Esophagus mucosa (tissue), 1 donor: ENCODE results near the gene ZCCHC12. TPM values are rescaled to one million over a fixed set of nuclear protein-coding genes. Genes with fewer than 3 reads are reported as not detected.

Source experiments
- ATAC-seq: fragments of 200-7000 bp; cut with Tn5 transposase; one replicate; pipeline ENCODE4 v1.9.1; 2020
- total RNA-seq: library from RNA; stranded (reverse); gene quantifications from one replicate; pipeline ENCODE4 v1.2.4, GENCODE V29; 2023
- donor health status: DM: yes; HTN: yes; CAD: no.

ZCCHC12 gene
- total RNA-seq, 1 donor from 2014 or later, result not detected

DNA sequence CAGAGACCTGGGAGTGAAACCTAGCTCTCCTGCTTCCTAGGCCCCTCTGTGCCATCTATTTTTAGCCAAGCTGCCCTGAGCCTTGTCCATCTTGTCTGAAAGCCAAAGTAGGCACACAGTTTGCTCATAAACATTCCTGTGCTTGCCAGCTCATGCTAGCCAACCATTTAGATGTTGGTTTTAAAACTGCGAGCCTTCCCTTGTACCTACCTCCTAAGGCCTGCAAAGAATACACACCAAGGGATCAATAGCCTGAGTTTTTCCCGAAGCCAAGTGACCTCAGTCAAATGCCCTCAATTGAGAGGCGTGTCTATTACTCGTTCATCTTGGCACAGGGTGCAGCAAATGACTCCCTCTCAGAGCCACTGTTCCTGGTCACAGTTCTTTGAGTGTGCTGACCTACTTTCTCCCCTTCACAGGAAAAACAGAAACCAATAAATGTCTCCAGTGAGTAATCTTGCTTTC is 48.5 kb downstream of the ZCCHC12 start:
- ATAC-seq, result peak; percentile 62

Other genes with a start within 250 kb of the ZCCHC12 start
- 82.2 TPM for gene IL13RA1, start 96.2 kb upstream of the ZCCHC12 start, total RNA-seq
- gene LONRF3, start 150.8 kb downstream of the ZCCHC12 start, total RNA-seq, result 0.16 TPM
- not detected for gene CT47C1, start 249.2 kb downstream of the ZCCHC12 start, total RNA-seq